ENCODE results near the gene RAPGEF6.

RAPGEF6 gene

DNA sequence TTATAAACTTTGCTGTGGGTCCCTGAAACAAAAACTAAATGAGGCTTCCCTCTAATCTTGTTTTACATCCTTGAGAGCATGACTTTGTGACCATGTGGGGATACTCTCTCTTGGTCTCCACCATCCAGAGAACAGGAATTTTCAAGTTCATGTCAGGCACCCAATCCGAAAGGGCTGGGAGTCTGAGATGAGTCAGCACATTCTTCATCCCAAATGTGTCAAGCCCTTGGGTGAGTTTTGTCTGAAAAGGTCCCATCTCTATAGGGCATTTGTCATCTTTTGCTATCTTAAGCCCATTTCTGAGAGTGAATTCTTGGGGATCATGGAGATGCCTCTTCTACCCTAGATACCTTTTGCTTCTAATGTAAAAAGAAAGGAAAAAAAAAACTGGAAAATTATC lies 26.9 kb upstream of the RAPGEF6 start:
- no peak overlapping the region for H3K9ac ChIP-seq (ENCODE audit: low read length)
- peaks cover 3% of the 10 kb centered on the region for H3K4me1 ChIP-seq (ENCODE audit: insufficient read depth, low read length)
- H3K4me3 ChIP-seq (ENCODE audit: low read depth in 1 of 2, low read length in 2 of 2): no peak overlapping the region
- H3K36me3 ChIP-seq (ENCODE audit: insufficient read depth, low read length): peaks cover 24% of the 10 kb centered on the region
- no peaks in the 10 kb centered on the region for H3K9me3 ChIP-seq (ENCODE audit: low read length)
- no peak overlapping the region for H3K27ac ChIP-seq (ENCODE audit: low read depth, low read length)
- H3K27me3 ChIP-seq (ENCODE audit: control insufficient read depth in 1 of 2, insufficient read depth in 2 of 2, low read length in 2 of 2): no peaks in the 10 kb centered on the region

DNA sequence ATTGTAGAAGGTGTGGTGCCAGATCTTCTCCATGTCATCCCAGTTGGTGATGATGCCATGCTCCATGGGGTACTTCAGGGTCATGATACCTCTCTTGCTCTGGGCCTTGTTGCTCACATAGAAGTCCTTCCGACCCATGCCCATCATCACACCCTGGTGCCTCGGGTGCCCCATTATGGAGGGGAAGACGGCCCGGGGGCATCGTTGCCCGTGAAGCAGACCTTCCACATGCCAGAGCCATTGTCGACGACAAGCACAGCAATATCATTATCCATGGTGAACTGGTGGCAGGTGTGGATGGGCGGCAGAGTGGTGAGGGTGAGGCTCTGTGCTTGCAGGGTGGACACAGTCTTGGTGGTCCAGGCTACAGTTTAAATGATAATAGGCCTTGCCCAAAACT lies 24.8 kb upstream of the RAPGEF6 start:
- no peak overlapping the region for H3K9ac ChIP-seq (ENCODE audit: low read length)
- no peaks in the 10 kb centered on the region for H3K4me1 ChIP-seq (ENCODE audit: insufficient read depth, low read length)
- no peaks in the 10 kb centered on the region for H3K27me3 ChIP-seq (ENCODE audit: control insufficient read depth in 1 of 2, insufficient read depth in 2 of 2, low read length in 2 of 2)
- H3K4me3 ChIP-seq (ENCODE audit: low read depth in 1 of 2, low read length in 2 of 2): no peak overlapping the region
- H3K27ac ChIP-seq (ENCODE audit: low read depth, low read length): no peak overlapping the region
- no peaks in the 10 kb centered on the region for H3K9me3 ChIP-seq (ENCODE audit: low read length)
- peaks cover 28% of the 10 kb centered on the region for H3K36me3 ChIP-seq (ENCODE audit: insufficient read depth, low read length)

DNA sequence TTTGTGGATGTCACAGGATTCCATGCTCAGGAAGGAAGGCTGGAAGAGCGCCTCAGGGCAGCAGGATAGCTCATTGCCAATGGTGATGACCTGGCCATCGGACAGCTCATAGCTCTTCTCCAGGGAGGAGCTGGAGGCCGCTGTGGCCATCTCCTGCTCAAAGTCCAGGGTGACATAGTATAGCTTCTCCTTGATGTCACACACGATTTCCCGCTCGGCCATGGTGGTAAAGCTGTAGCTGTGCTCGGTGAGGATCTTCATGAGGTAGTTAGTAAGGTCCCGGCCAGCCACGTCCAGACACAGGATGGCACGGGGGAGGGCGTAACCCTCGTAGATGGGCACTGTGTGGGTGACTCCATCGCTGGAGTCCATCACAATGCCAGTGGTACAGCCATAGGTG lies 24.3 kb upstream of the RAPGEF6 start:
- no peak overlapping the region for H3K9ac ChIP-seq (ENCODE audit: low read length)
- H3K36me3 ChIP-seq (ENCODE audit: insufficient read depth, low read length): peaks cover 28% of the 10 kb centered on the region
- H3K9me3 ChIP-seq (ENCODE audit: low read length): no peaks in the 10 kb centered on the region
- no peak overlapping the region for H3K4me3 ChIP-seq (ENCODE audit: low read depth in 1 of 2, low read length in 2 of 2)
- H3K27me3 ChIP-seq (ENCODE audit: control insufficient read depth in 1 of 2, insufficient read depth in 2 of 2, low read length in 2 of 2): no peaks in the 10 kb centered on the region
- no peak overlapping the region for H3K27ac ChIP-seq (ENCODE audit: low read depth, low read length)
- H3K4me1 ChIP-seq (ENCODE audit: insufficient read depth, low read length): no peaks in the 10 kb centered on the region

DNA sequence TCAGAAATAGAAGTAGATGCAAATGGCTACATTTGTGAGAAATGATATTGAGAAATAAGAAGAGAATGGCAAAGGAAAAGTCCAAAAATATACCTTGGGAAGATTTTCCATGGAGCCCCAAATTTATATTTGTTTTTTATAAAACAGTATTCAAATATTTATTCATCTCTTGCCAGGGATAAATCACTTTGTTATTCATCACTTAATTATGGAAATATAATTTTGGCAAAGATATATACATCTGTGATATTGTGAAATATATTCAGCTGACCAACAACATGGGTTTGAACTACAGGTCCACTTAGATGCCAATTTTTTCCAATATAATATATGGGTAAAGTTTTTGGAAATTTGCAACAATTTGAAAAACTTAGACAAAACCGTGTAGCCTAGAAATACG lies 19.7 kb upstream of the RAPGEF6 start:
- Histone ChIP-seq H3K27ac (ENCODE audit: low read depth, low read length) (no peak overlapping the region), H3K36me3 (ENCODE audit: insufficient read depth, low read length) (peaks cover 37% of the 10 kb centered on the region), H3K27me3 (ENCODE audit: control insufficient read depth in 1 of 2, insufficient read depth in 2 of 2, low read length in 2 of 2) (no peaks in the 10 kb centered on the region), H3K9ac (ENCODE audit: low read length) (no peak overlapping the region), H3K9me3 (ENCODE audit: low read length) (no peaks in the 10 kb centered on the region), H3K4me1 (ENCODE audit: insufficient read depth, low read length) (no peaks in the 10 kb centered on the region), H3K4me3 (ENCODE audit: low read depth in 1 of 2, low read length in 2 of 2) (no peak overlapping the region)

DNA sequence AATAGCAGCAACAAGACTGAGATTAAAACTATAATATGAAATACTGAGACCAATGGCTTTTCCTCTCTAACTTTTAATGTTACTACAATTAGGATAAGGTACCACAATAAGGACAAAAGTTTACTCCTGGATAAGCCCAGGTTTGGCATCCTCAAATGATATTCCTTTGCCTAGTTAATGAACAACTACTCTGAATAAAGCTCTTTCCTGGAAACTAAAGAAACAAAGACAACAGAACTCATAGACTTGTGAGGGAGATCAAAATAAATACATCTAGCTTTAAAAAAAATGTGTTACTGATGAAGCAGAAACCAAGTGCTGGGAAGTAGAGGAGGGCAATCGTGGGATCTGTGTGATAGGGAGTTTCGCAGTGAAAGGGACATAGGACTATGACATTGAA lies 19.3 kb upstream of the RAPGEF6 start:
- Histone ChIP-seq H3K36me3 (ENCODE audit: insufficient read depth, low read length) (peaks cover 33% of the 10 kb centered on the region), H3K27ac (ENCODE audit: low read depth, low read length) (no peak overlapping the region)

DNA sequence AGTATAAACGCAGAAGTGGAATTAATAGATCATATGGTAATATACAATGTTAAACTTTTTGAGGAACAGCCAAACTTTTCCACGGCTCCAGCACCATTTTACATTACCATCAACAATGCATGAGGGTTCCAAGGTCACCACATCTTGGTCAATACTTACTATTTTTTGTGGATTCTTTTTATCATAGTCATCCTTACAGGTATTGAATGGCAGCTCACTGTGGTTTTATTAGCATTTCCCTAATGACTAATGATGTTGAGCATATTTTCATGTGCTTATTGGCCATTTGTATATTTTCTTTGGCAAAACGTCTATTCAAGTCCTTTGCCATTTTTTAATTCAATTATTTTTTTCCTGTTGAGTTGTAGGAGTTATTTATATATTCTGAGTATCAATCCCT lies 14.1 kb upstream of the RAPGEF6 start:
- Histone ChIP-seq H3K4me3 (ENCODE audit: low read depth in 1 of 2, low read length in 2 of 2) (no peak overlapping the region), H3K9me3 (ENCODE audit: low read length) (no peaks in the 10 kb centered on the region), H3K4me1 (ENCODE audit: insufficient read depth, low read length) (no peaks in the 10 kb centered on the region), H3K36me3 (ENCODE audit: insufficient read depth, low read length) (peaks cover 53% of the 10 kb centered on the region), H3K9ac (ENCODE audit: low read length) (no peak overlapping the region), H3K27ac (ENCODE audit: low read depth, low read length) (no peak overlapping the region), H3K27me3 (ENCODE audit: control insufficient read depth in 1 of 2, insufficient read depth in 2 of 2, low read length in 2 of 2) (no peaks in the 10 kb centered on the region)

More for the DNA sequence above, 19.3 kb upstream of the RAPGEF6 start:
- H3K4me1 ChIP-seq (ENCODE audit: insufficient read depth, low read length): no peaks in the 10 kb centered on the region
- H3K4me3 ChIP-seq (ENCODE audit: low read depth in 1 of 2, low read length in 2 of 2): no peak overlapping the region
- H3K9me3 ChIP-seq (ENCODE audit: low read length): no peaks in the 10 kb centered on the region
- no peaks in the 10 kb centered on the region for H3K27me3 ChIP-seq (ENCODE audit: control insufficient read depth in 1 of 2, insufficient read depth in 2 of 2, low read length in 2 of 2)
- H3K9ac ChIP-seq (ENCODE audit: low read length): no peak overlapping the region

DNA sequence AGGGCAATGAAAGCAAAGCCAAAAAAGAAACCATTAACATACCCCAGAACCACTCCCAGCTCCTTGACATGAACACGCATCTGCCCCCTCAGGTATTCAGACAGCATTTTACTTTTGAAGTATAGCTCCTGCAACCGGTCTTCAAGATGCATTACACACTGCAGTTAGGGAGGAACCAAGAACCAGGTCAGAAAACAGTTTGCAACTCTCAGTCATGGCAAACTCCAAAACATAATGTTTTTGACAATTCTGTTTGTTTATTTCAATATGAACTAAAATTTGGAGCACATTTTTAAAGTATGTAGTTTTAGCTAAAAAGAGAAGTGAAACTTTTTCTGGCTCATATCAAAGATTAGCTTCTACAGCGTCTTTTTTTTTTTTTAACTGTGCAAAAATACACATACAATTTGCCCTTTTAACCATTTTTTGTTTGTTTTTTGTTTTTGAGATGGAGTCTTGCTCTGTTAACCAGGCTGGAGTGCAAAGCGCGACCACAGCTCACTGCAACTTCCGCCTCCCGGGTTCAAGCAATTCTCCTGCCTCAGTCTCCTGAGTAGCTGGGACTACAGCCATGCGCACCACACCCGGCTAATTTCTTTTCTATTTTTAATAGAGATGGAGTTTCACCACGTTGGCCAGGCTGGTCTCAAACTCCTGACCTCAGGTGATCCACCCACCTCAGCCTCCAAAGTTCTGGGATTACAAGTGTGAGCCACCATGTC lies 12.2 kb upstream of the RAPGEF6 start:
- Histone ChIP-seq H3K4me3 (ENCODE audit: low read depth in 1 of 2, low read length in 2 of 2) (no peak overlapping the region), H3K9me3 (ENCODE audit: low read length) (no peaks in the 10 kb centered on the region), H3K4me1 (ENCODE audit: insufficient read depth, low read length) (no peaks in the 10 kb centered on the region), H3K36me3 (ENCODE audit: insufficient read depth, low read length) (peaks cover 50% of the 10 kb centered on the region), H3K27me3 (ENCODE audit: control insufficient read depth in 1 of 2, insufficient read depth in 2 of 2, low read length in 2 of 2) (no peaks in the 10 kb centered on the region), H3K27ac (ENCODE audit: low read depth, low read length) (no peak overlapping the region), H3K9ac (ENCODE audit: low read length) (no peak overlapping the region)

DNA sequence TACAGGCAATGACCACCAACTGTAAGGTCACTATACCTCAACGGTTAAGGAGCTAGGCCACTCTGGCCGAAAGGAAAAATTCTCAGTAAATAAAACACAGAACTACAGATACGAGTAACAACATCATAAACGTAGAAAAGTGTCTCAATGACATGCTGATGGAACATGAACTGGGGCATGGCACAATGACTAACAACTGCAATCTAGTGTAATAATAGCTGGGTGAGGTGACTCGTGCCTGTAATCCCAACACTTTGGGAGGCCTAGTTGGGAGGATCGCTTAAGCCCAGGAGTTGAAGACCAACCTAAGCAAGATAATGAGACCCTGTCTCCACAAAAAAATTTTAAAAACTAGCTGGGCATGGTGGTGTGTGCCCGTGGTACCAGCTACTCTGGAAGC lies 9.8 kb upstream of the RAPGEF6 start:
- H3K27me3 ChIP-seq (ENCODE audit: control insufficient read depth in 1 of 2, insufficient read depth in 2 of 2, low read length in 2 of 2): no peaks in the 10 kb centered on the region
- no peaks in the 10 kb centered on the region for H3K9me3 ChIP-seq (ENCODE audit: low read length)
- H3K4me1 ChIP-seq (ENCODE audit: insufficient read depth, low read length): no peaks in the 10 kb centered on the region
- no peak overlapping the region for H3K9ac ChIP-seq (ENCODE audit: low read length)
- H3K36me3 ChIP-seq (ENCODE audit: insufficient read depth, low read length): peaks cover 32% of the 10 kb centered on the region
- H3K27ac ChIP-seq (ENCODE audit: low read depth, low read length): no peak overlapping the region
- no peak overlapping the region for H3K4me3 ChIP-seq (ENCODE audit: low read depth in 1 of 2, low read length in 2 of 2)

DNA sequence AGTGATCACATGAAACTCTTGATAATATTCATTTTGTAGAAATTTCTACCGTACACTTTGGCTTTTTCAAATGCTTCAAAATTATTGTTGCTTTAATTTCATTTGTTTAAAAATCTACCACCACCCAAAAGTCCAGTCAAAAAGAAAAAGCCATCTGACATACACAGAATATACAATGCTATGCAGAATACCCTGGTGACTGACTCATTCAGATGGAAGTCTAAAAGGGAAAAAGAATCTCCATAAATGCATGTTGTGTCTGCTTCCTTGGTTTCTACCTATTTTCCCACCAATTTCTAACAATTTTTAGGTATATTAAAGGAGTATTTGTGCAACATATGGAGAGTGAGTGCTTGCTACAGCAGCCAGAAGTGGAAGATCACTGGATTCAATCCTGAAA lies 9.3 kb upstream of the RAPGEF6 start:
- no peaks in the 10 kb centered on the region for H3K4me1 ChIP-seq (ENCODE audit: insufficient read depth, low read length)
- H3K27me3 ChIP-seq (ENCODE audit: control insufficient read depth in 1 of 2, insufficient read depth in 2 of 2, low read length in 2 of 2): no peaks in the 10 kb centered on the region
- H3K36me3 ChIP-seq (ENCODE audit: insufficient read depth, low read length): peaks cover 30% of the 10 kb centered on the region

DNA sequence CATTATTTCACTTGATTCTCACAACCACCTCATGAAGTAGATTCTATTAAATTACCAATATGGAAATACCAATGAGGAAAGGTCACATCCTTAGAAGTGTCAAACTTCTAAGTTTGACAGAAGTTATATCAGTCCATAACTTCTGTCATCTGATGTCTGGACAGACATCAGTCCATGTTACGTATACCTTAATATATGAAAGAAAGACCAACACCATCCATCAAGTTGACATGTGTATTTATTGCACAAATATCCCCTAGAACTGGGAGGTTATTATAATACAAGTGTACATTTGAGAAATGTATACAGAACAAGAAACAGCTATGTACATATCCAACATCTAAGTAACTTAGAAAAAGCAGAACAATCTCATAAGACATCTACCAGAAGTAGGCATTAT lies 6.5 kb upstream of the RAPGEF6 start:
- Histone ChIP-seq H3K9me3 (ENCODE audit: low read length) (no peaks in the 10 kb centered on the region), H3K9ac (ENCODE audit: low read length) (no peak overlapping the region), H3K4me3 (ENCODE audit: low read depth in 1 of 2, low read length in 2 of 2) (no peak overlapping the region), H3K4me1 (ENCODE audit: insufficient read depth, low read length) (peaks cover 2% of the 10 kb centered on the region), H3K36me3 (ENCODE audit: insufficient read depth, low read length) (peaks cover 21% of the 10 kb centered on the region), H3K27ac (ENCODE audit: low read depth, low read length) (no peak overlapping the region), H3K27me3 (ENCODE audit: control insufficient read depth in 1 of 2, insufficient read depth in 2 of 2, low read length in 2 of 2) (no peaks in the 10 kb centered on the region)

More for the DNA sequence above, 9.3 kb upstream of the RAPGEF6 start:
- no peak overlapping the region for H3K4me3 ChIP-seq (ENCODE audit: low read depth in 1 of 2, low read length in 2 of 2)
- no peaks in the 10 kb centered on the region for H3K9me3 ChIP-seq (ENCODE audit: low read length)
- no peak overlapping the region for H3K9ac ChIP-seq (ENCODE audit: low read length)
- H3K27ac ChIP-seq (ENCODE audit: low read depth, low read length): no peak overlapping the region

DNA sequence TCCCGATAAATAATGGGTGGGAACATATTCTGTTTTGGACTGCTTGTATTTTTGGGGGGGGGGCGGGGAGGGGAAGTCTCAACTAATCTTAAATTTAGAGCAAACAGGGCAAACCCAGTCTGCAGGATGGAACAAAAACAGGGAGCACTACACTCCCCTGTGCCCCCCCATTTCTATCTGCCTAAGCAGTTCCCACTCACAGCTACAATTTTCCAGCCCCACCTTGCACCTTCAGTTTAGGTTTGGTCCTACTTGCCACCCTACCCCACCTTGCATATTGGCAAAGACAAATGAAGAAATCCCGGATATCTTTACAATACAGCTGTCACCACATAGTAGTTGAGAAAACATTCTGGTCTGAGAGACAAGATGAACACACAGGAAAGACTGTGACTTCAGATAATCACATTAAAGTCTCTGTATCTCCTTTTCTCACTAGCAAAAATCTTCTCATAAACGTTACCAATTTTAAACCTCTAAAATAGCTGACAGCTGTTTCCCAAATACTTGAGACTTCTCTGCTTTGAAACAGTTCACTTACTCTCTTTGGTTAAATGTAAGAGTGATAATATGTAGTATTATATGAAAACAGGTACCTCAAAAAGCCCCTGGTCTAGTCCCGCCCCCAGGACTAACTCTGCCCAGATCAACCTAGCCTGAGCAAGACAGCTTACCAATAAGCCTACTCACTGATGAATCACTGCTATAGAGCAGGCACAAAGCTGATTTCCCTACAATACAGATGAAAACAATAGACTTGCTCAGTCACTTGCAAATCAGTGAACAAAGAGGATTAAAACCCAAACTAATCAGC lies 5.2 kb upstream of the RAPGEF6 start:
- peaks cover 12% of the 10 kb centered on the region for H3K36me3 ChIP-seq (ENCODE audit: insufficient read depth, low read length)
- H3K27ac ChIP-seq (ENCODE audit: low read depth, low read length): no peak overlapping the region
- H3K4me3 ChIP-seq (ENCODE audit: low read depth in 1 of 2, low read length in 2 of 2): no peak overlapping the region
- H3K4me1 ChIP-seq (ENCODE audit: insufficient read depth, low read length): peaks cover 8% of the 10 kb centered on the region
- H3K27me3 ChIP-seq (ENCODE audit: control insufficient read depth in 1 of 2, insufficient read depth in 2 of 2, low read length in 2 of 2): no peaks in the 10 kb centered on the region
- H3K9me3 ChIP-seq (ENCODE audit: low read length): no peaks in the 10 kb centered on the region
- no peak overlapping the region for H3K9ac ChIP-seq (ENCODE audit: low read length)

DNA sequence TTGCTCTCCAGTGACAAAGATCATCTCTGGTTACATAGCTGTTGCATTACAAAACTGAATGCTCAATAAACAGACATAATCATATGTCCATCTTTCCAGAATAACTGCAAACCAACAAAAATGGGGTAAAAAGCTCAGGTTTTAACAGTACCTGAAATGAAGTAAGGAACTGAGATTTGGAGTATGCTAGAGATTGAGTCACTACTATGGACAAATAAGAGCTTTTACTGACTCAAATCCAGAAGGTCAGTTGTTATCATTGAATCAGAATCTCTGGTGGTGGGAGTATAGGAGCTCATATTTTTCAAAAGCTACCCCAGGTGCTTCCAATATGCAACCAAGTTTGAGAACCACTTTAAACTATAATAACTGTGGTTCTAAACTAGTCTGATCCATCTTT lies 4.1 kb upstream of the RAPGEF6 start:
- no peak overlapping the region for H3K9ac ChIP-seq (ENCODE audit: low read length)
- H3K4me3 ChIP-seq (ENCODE audit: low read depth in 1 of 2, low read length in 2 of 2): no peak overlapping the region
- peaks cover 1% of the 10 kb centered on the region for H3K36me3 ChIP-seq (ENCODE audit: insufficient read depth, low read length)
- no peaks in the 10 kb centered on the region for H3K9me3 ChIP-seq (ENCODE audit: low read length)
- H3K27me3 ChIP-seq (ENCODE audit: control insufficient read depth in 1 of 2, insufficient read depth in 2 of 2, low read length in 2 of 2): no peaks in the 10 kb centered on the region
- H3K27ac ChIP-seq (ENCODE audit: low read depth, low read length): no peak overlapping the region
- H3K4me1 ChIP-seq (ENCODE audit: insufficient read depth, low read length): peaks cover 10% of the 10 kb centered on the region
